Prostate gland (tissue), 2 donors: ENCODE measurements around the gene EPHA5.

ENCODE experiments used
- POLR2A ChIP-seq: fragments of 450-650 bp; IDR thresholded peaks from one replicate; pipeline ENCODE4 v1.6.1; 2016; ENCODE audit warnings: antibody characterized with exemption, mild to moderate bottlenecking
- POLR2AphosphoS5 ChIP-seq: sonication (generic); formaldehyde crosslinking; IDR thresholded peaks from one replicate; pipeline ENCODE4 v1.6.1; 2017; ENCODE audit warnings: antibody characterized with exemption
- TF ChIP-seq, protein P1 (sequence below), 4 experiments: fragments of 200-600 bp in 2 of 4; fragments of 450-650 bp in 2 of 4; sonication (generic) in 2 of 4; IDR thresholded peaks; 1 replicate in 3 of 4; 2 replicates in 1 of 4; pipeline ENCODE4 v1.5.1; 2016 to 2019; ENCODE audit warnings: antibody characterized with exemption in 4 of 4, mild to moderate bottlenecking in 2 of 4, moderate library complexity in 2 of 4

DNA sequence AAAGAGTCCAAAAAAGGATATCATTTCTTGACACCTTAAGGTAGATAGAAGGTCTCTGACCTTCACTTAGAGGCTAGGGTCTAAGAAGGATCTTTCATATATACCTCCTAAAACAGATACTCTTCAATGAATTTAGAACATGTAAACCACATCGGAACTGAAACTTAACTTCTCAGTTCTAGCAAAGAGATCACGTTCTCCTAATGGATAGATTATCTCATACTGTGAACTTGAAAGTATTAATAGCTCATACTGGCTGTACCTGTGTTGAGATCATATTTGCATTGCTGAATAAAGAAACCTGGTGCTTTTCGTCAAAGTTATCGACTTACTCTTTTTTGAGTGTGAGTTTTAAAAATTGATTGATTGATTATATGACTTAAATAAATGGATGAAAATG, 353.8 kb downstream of the EPHA5 start:
- TF ChIP-seq POLR2A, result no peak
- TF ChIP-seq, protein P1, sequence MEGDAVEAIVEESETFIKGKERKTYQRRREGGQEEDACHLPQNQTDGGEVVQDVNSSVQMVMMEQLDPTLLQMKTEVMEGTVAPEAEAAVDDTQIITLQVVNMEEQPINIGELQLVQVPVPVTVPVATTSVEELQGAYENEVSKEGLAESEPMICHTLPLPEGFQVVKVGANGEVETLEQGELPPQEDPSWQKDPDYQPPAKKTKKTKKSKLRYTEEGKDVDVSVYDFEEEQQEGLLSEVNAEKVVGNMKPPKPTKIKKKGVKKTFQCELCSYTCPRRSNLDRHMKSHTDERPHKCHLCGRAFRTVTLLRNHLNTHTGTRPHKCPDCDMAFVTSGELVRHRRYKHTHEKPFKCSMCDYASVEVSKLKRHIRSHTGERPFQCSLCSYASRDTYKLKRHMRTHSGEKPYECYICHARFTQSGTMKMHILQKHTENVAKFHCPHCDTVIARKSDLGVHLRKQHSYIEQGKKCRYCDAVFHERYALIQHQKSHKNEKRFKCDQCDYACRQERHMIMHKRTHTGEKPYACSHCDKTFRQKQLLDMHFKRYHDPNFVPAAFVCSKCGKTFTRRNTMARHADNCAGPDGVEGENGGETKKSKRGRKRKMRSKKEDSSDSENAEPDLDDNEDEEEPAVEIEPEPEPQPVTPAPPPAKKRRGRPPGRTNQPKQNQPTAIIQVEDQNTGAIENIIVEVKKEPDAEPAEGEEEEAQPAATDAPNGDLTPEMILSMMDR (IDR thresholded peaks at IDR 0.05), result no peak
- TF ChIP-seq POLR2AphosphoS5, result no peak
